Kidney tubule cell (primary cell): Measurements from ENCODE around the gene RASAL1.
"Not testable (repeated sequence)": the region's sequence is repeated elsewhere in the genome, so short reads cannot be mapped to it uniquely, and the experiment has no call there.

ENCODE experiments used
- DNase-seq: peaks from one replicate; pipeline ENCODE4 v3.0.0-alpha.2; 2018; ENCODE audit warnings: low spot score

The RASAL1 gene

GRCh38 chr12:113118142-113118541 lies 17.4 kb downstream of the RASAL1 start:
- no peak for DNase-seq

GRCh38 chr12:113117684-113118083 lies 17.9 kb downstream of the RASAL1 start:
- not testable (repeated sequence) for DNase-seq

GRCh38 chr12:113116875-113117274 lies 18.7 kb downstream of the RASAL1 start:
- no peak for DNase-seq

- no peak for DNase-seq
These were observed 20.0 kb downstream of the RASAL1 start for GRCh38 chr12:113115455-113116126.

GRCh38 chr12:113114447-113115178 lies 20.9 kb downstream of the RASAL1 start:
- no peak for DNase-seq

- no peak for DNase-seq
These were observed 22.2 kb downstream of the RASAL1 start for GRCh38 chr12:113113397-113113796.

GRCh38 chr12:113112043-113112899 lies 23.3 kb downstream of the RASAL1 start:
- DNase-seq: no peak

- DNase-seq: no peak
These were observed 24.3 kb downstream of the RASAL1 start for GRCh38 chr12:113111247-113111646.

- no peak for DNase-seq
These were observed 25.5 kb downstream of the RASAL1 start for GRCh38 chr12:113109872-113110599.

- DNase-seq: no peak
These were observed 26.2 kb downstream of the RASAL1 start for GRCh38 chr12:113109360-113109759.

- no peak for DNase-seq
These were observed 27.3 kb downstream of the RASAL1 start for GRCh38 chr12:113108308-113108707.

GRCh38 chr12:113106361-113106760 lies 29.2 kb downstream of the RASAL1 start:
- no peak for DNase-seq

- no peak for DNase-seq
These were observed 29.8 kb downstream of the RASAL1 start for GRCh38 chr12:113105606-113106271.

- no peak for DNase-seq
These were observed 30.5 kb downstream of the RASAL1 start for GRCh38 chr12:113104953-113105510.

GRCh38 chr12:113103756-113104450 lies 31.7 kb downstream of the RASAL1 start:
- peak; percentile 30 for DNase-seq

GRCh38 chr12:113102811-113103210 lies 32.8 kb downstream of the RASAL1 start:
- DNase-seq: no peak

- DNase-seq: no peak
These were observed 33.8 kb downstream of the RASAL1 start for GRCh38 chr12:113101751-113102150.

- no peak for DNase-seq
These were observed 35.8 kb downstream of the RASAL1 start for GRCh38 chr12:113099764-113100163.

- no peak for DNase-seq
These were observed 36.2 kb downstream of the RASAL1 start for GRCh38 chr12:113099364-113099763.

- DNase-seq: peak; percentile 96
These were observed 37.0 kb downstream of the RASAL1 start for GRCh38 chr12:113098441-113099028.
